A673 (cell line): ENCODE measurements around the gene KCNMA1.

Experiments used
- CTCF ChIP-seq: fragments of 300-800, 200-600 bp; sonication (generic); conservative IDR thresholded peaks from 2 replicates; pipeline ENCODE4 v1.5.1; 2017; ENCODE audit warnings: low read depth, mild to moderate bottlenecking, antibody characterized with exemption, low read length, moderate library complexity, mixed read lengths
- EZH2 ChIP-seq: fragments of 200-600 bp; sonication (generic); IDR thresholded peaks from 2 replicates; pipeline ENCODE4 v1.6.1; 2017; ENCODE audit warnings: borderline replicate concordance, low read depth, mild to moderate bottlenecking, mixed read lengths, antibody characterized with exemption, low read length; ENCODE audit not compliant: poor library complexity, severe bottlenecking

- TF ChIP-seq CTCF (no peak), EZH2 (no peak)
Observed at GRCh38 chr10:77245953-77246352, 391.7 kb downstream of the KCNMA1 start.
